K562 (cell line): Measurements from ENCODE around the gene SCARF2. TPM values are rescaled to one million over a fixed set of nuclear protein-coding genes. Genes with fewer than 3 reads are reported as not detected.
A peak's percentile ranks its signal among the peaks of the same experiment; 100 is the strongest.

Experiments used
- CBX8 ChIP-seq: fragments of 200-600 bp; sonication (generic); IDR thresholded peaks from 2 replicates; pipeline ENCODE4 v1.6.1; 2012; ENCODE audit warnings: borderline replicate concordance, mixed run types, low read depth, mild to moderate bottlenecking, moderate library complexity, mixed read lengths, low read length, control low read depth, inconsistent platforms; ENCODE audit not compliant: poor library complexity, severe bottlenecking; ENCODE audit errors: extremely low read depth
- CREB3 ChIP-seq: fragments of 450-650 bp; conservative IDR thresholded peaks from 2 replicates; pipeline ENCODE4 v1.6.1; 2016; ENCODE audit warnings: missing genetic modification characterization, low read depth, mild to moderate bottlenecking, missing compliant biosample characterization, moderate library complexity
- DACH1 ChIP-seq: fragments of 450-650 bp; IDR thresholded peaks from 2 replicates; pipeline ENCODE4 v1.6.1; 2018; ENCODE audit not compliant: partially characterized antibody
- DEAF1 ChIP-seq: fragments of 450-650 bp; formaldehyde crosslinking; IDR thresholded peaks from 2 replicates; pipeline ENCODE4 v1.4.0; 2020; ENCODE audit warnings: mild to moderate bottlenecking, moderate library complexity
- DPF2 ChIP-seq: fragments of 450-650 bp; IDR thresholded peaks from 2 replicates; pipeline ENCODE4 v1.6.1; 2016
- ESRRA ChIP-seq: fragments of 450-650 bp; IDR thresholded peaks from 2 replicates; pipeline ENCODE4 v1.6.1; 2014; ENCODE audit warnings: low read depth, mild to moderate bottlenecking, moderate library complexity, borderline replicate concordance
- ETV6 ChIP-seq, 3 experiments: fragments of 150-350 bp in 1 of 3; sonication (generic) in 1 of 3; formaldehyde crosslinking in 1 of 3; IDR thresholded peaks; 2 replicates each; pipeline versions ENCODE4 v1.6.1 to v1.8.0; 2014 to 2022; ENCODE audit warnings: borderline replicate concordance in 2 of 3, low read depth in 2 of 3, antibody characterized with exemption in 1 of 3, low read length in 1 of 3, mild to moderate bottlenecking in 1 of 3, missing genetic modification reagents in 1 of 3
- FOXA3 ChIP-seq, 2 experiments: fragments of 450-650 bp in 1 of 2; sonication (generic) in 1 of 2; formaldehyde crosslinking; IDR thresholded peaks in 1 of 2; conservative IDR thresholded peaks in 1 of 2; 2 replicates each; pipeline versions ENCODE4 v1.4.0 to v1.8.0; 2020 to 2022; ENCODE audit warnings: mild to moderate bottlenecking in 2 of 2, missing genetic modification reagents in 1 of 2
- FOXK1 ChIP-seq: sonication (generic); formaldehyde crosslinking; IDR thresholded peaks from 2 replicates; pipeline ENCODE4 v1.8.0; 2022; ENCODE audit warnings: missing genetic modification reagents, mild to moderate bottlenecking, borderline replicate concordance
- GTF2B ChIP-seq: IDR thresholded peaks from 2 replicates; pipeline ENCODE4 v1.6.1; 2011; ENCODE audit not compliant: insufficient read length; ENCODE audit errors: extremely low read depth
- ID3 ChIP-seq, 2 experiments: fragments of 250-450 bp in 1 of 2; fragments of 450-650 bp in 1 of 2; sonication (Bioruptor Pico) in 1 of 2; IDR thresholded peaks; 2 replicates each; pipeline versions ENCODE4 v1.6.1 to v1.8.0; 2016 to 2021; ENCODE audit warnings: mild to moderate bottlenecking in 2 of 2, moderate library complexity in 2 of 2, missing compliant biosample characterization in 1 of 2, missing genetic modification characterization in 1 of 2
- KAT7 ChIP-seq: sonication (generic); formaldehyde crosslinking; IDR thresholded peaks from 2 replicates; pipeline ENCODE4 v1.8.0; 2022; ENCODE audit warnings: missing genetic modification reagents, mild to moderate bottlenecking, borderline replicate concordance
- POLR3G ChIP-seq: IDR thresholded peaks from 2 replicates; pipeline ENCODE4 v1.6.1; 2011; ENCODE audit not compliant: insufficient read length, insufficient replicate concordance; ENCODE audit errors: extremely low read depth
- RBM22 ChIP-seq: fragments of 200-400 bp; formaldehyde crosslinking; IDR thresholded peaks from 2 replicates; pipeline ENCODE4 v1.6.1; 2018; ENCODE audit warnings: low read length, low read depth; ENCODE audit not compliant: poor library complexity, severe bottlenecking
- RNF2 ChIP-seq: sonication (generic); IDR thresholded peaks from 2 replicates; pipeline ENCODE4 v1.6.1; 2016
- SREBF1 ChIP-seq: fragments of 150-350 bp; IDR thresholded peaks from 2 replicates; pipeline ENCODE4 v1.6.1; 2014; ENCODE audit warnings: antibody characterized with exemption, low read depth, low read length, borderline replicate concordance
- STAT5B ChIP-seq: fragments of 250-450 bp; sonication (Bioruptor Pico); IDR thresholded peaks from 2 replicates; pipeline ENCODE4 v1.8.0; 2021; ENCODE audit warnings: mild to moderate bottlenecking, inconsistent platforms
- ZNF583 ChIP-seq: fragments of 250-450 bp; sonication (Bioruptor Pico); IDR thresholded peaks from 2 replicates; pipeline ENCODE4 v1.4.0; 2020
- ZNF707 ChIP-seq: fragments of 250-450 bp; sonication (Bioruptor Pico); conservative IDR thresholded peaks from 2 replicates; pipeline ENCODE4 v1.8.0; 2022; ENCODE audit warnings: inconsistent platforms, mild to moderate bottlenecking, moderate library complexity
- polyA plus RNA-seq, 8 experiments: library from polyadenylated mRNA; depleted of rRNA in 4 of 8; stranded (reverse) in 5 of 8; unstranded in 3 of 8; fragments of >200 nt; fragmentation: Nextera tagmentation in 2 of 8; fragmentation: Illumina TruSeq in 1 of 8; extraction: Ambion mirVana in 2 of 8; extraction: Trizol in 1 of 8; gene quantifications; 2 replicates each; pipeline versions ENCODE4 v1.2.1 to v1.2.3, GENCODE V29; 2011 to 2014; ENCODE audit warnings: inconsistent platforms in 1 of 8, missing spikeins in 1 of 8
- total RNA-seq, 7 experiments: library from RNA; depleted of rRNA in 6 of 7; stranded (reverse); fragments of >200 nt in 6 of 7; fragmentation: Illumina TruSeq in 2 of 7; extraction: Trizol in 2 of 7; gene quantifications; 2 replicates each; pipeline versions ENCODE4 v1.2.1 to v1.2.3, GENCODE V29; 2011 to 2021; ENCODE audit warnings: low replicate concordance in 1 of 7

SCARF2 gene
- total and polyA plus RNA-seq, 9 of the 15 experiments (the other 6 are each of a cell fraction or from before 2014, with no cell fraction given): 0.06 to 0.32 (median 0.21) TPM; not detected in 5

GRCh38 chr22:20418211-20418788 is 19.3 kb downstream of the SCARF2 start (continued):
- TF ChIP-seq GTF2B: no peak
- 0 out of 2 replicates have a peak, but pooled peaks have one; percentile 35 for TF ChIP-seq DPF2
- no peak for TF ChIP-seq CREB3 (tag)
- peak; percentile 81 for TF ChIP-seq RBM22
- no peak for TF ChIP-seq KAT7 (CRISPR knock-in tag)
- no peak for TF ChIP-seq ZNF707 (CRISPR knock-in tag)
- TF ChIP-seq ZNF583 (CRISPR knock-in tag): 0 out of 2 replicates have a peak, but pooled peaks have one; percentile 12
- peak; percentile 95 for TF ChIP-seq DEAF1 (CRISPR knock-in tag)
- peak; percentile 49; the same call in 1 of the 2 replicates for TF ChIP-seq SREBF1
- no peak for TF ChIP-seq STAT5B
- TF ChIP-seq CBX8: no peak
- peak; percentile 58 for TF ChIP-seq DACH1
- peak in 1 of 2 experiments; percentile 70; a peak in 2 of 4 replicates for TF ChIP-seq ETV6 (IDR thresholded peaks at IDR 0.05; ENCODE audit: borderline replicate concordance in 1 of 2, low read depth in 2 of 2, low read length in 1 of 2)
- TF ChIP-seq ETV6 (CRISPR knock-in tag; IDR thresholded peaks at IDR 0.05; ENCODE audit: borderline replicate concordance): no peak
- no peak for TF ChIP-seq POLR3G
- TF ChIP-seq FOXA3 (CRISPR knock-in tag; conservative IDR thresholded peaks at IDR 0.05 in 1 of 2, IDR thresholded peaks at IDR 0.05 in 1 of 2): no peak; a peak in 1 of 4 replicates
- TF ChIP-seq RNF2: peak; percentile 51; the same call in 1 of the 2 replicates
- TF ChIP-seq ESRRA: peak; percentile 85
- TF ChIP-seq FOXK1 (CRISPR knock-in tag): no peak
- TF ChIP-seq ID3 (CRISPR knock-in tag; IDR thresholded peaks at IDR 0.05): no peak
- peak; percentile 89 for TF ChIP-seq ID3 (tag; IDR thresholded peaks at IDR 0.05)
